Measurements from ENCODE around the gene NFIB. TPM values are rescaled to one million over a fixed set of nuclear protein-coding genes. Genes with fewer than 3 reads are reported as not detected.

The NFIB gene
- total and polyA plus RNA-seq, 2 donors (not counting 3 experiments of a cell fraction or from before 2014, with no cell fraction given) = 26.4 to 174 TPM

DNA sequence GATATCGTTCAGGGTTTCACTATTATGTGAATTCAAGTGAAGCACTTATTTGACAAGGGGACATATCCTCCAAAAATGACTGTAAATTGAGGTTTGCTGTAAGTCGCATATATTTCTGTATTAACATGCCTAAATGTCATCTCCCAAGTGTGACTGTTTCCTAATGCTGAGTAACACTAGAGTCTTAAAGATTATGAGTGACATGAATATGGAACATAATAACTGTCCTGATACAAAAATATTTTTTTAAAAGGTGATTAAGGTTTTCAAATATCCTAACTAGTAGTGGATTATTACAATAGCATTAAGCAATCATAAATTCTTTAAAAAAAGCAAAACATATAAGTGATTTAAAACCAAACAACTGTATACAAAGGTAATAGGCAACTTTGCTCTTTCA lies 3.6 kb downstream of the NFIB start:
- DNase-seq (ENCODE audit: low read depth, low spot score) (peak; percentile 39), FAIRE-seq (no peak)
- H3K79me2 ChIP-seq (ENCODE audit: control insufficient read depth, insufficient read depth, low read length) = peaks cover 85% of the 10 kb centered on the region
- dilution Hi-C loops (cut with MboI; ENCODE audit: extremely low pct_ligation_motif_present, low sequenced_read_pairs) = no loop called here
- peaks cover 25% of the 10 kb centered on the region for H3K4me1 ChIP-seq (ENCODE audit: control insufficient read depth, extremely low read depth, insufficient read depth, low read length)
- H3K4me2 ChIP-seq (ENCODE audit: insufficient read depth, low read length) = peak overlapping the region; percentile 98
- TF ChIP-seq, protein P1, sequence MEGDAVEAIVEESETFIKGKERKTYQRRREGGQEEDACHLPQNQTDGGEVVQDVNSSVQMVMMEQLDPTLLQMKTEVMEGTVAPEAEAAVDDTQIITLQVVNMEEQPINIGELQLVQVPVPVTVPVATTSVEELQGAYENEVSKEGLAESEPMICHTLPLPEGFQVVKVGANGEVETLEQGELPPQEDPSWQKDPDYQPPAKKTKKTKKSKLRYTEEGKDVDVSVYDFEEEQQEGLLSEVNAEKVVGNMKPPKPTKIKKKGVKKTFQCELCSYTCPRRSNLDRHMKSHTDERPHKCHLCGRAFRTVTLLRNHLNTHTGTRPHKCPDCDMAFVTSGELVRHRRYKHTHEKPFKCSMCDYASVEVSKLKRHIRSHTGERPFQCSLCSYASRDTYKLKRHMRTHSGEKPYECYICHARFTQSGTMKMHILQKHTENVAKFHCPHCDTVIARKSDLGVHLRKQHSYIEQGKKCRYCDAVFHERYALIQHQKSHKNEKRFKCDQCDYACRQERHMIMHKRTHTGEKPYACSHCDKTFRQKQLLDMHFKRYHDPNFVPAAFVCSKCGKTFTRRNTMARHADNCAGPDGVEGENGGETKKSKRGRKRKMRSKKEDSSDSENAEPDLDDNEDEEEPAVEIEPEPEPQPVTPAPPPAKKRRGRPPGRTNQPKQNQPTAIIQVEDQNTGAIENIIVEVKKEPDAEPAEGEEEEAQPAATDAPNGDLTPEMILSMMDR (IDR thresholded peaks at IDR 0.05; ENCODE audit: extremely low read depth in 1 of 2, insufficient read depth in 1 of 2, low read depth in 1 of 2, low read length in 2 of 2) = no peak
- TF ChIP-seq POLR2A (IDR thresholded peaks at IDR 0.05; ENCODE audit: low read depth, low read length) (no peak), FOS (IDR thresholded peaks at IDR 0.05; ENCODE audit: borderline replicate concordance, insufficient read depth, low read length) (no peak), GATA2 (IDR thresholded peaks at IDR 0.05; ENCODE audit: insufficient read depth, insufficient read length, low read depth, low read length) (no peak), POLR2AphosphoS5 (IDR thresholded peaks at IDR 0.05; ENCODE audit: insufficient read depth, low read depth, low read length) (no peak), MYC (IDR thresholded peaks at IDR 0.05; ENCODE audit: low read depth, low read length) (no peak), JUN (IDR thresholded peaks at IDR 0.05; ENCODE audit: borderline replicate concordance, insufficient read depth, insufficient read length, low read depth) (no peak), EZH2 (IDR thresholded peaks at IDR 0.05; ENCODE audit: borderline replicate concordance, low read depth, low read length, severe bottlenecking) (no peak)
- TF ChIP-seq, protein P2, sequence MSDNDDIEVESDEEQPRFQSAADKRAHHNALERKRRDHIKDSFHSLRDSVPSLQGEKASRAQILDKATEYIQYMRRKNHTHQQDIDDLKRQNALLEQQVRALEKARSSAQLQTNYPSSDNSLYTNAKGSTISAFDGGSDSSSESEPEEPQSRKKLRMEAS (IDR thresholded peaks at IDR 0.05; ENCODE audit: insufficient read depth, insufficient read length) = no peak
- BruUV-seq (replicated peaks) = no TSS peak
- no peaks in the 10 kb centered on the region for H3K27me3 ChIP-seq (ENCODE audit: control insufficient read depth in 2 of 2, insufficient read depth in 2 of 2, low read length in 2 of 2)
- POLR2A ChIA-PET = no interaction called here
- H3K27ac ChIP-seq (ENCODE audit: insufficient read depth, low read depth, low read length) = peak overlapping the region; percentile 40
- H2AFZ ChIP-seq (ENCODE audit: low read depth, low read length) = no peak overlapping the region
- H4K20me1 ChIP-seq (replicated peaks; ENCODE audit: control insufficient read depth, extremely low read depth, insufficient read depth, low read length) = peaks cover 15% of the 10 kb centered on the region
- CTCF ChIA-PET = interaction anchor here (1.5 kb wide), 1 partner anchor 43 kb away, joined by 4 read pairs; no protein-coding TSS in a partner anchor
- H3K36me3 ChIP-seq (ENCODE audit: control insufficient read depth in 2 of 2, extremely low read depth in 1 of 2, insufficient read depth in 2 of 2, low read length in 2 of 2) = peaks cover 7 to 14% of the 10 kb centered on the region in 2 experiments
- no peaks in the 10 kb centered on the region for H3K9me1 ChIP-seq (replicated peaks; ENCODE audit: control insufficient read depth, extremely low read depth, insufficient read depth, low read length)
- H3K4me3 ChIP-seq (replicated peaks in 1 of 3; ENCODE audit: insufficient read depth in 1 of 3, low read depth in 1 of 3, low read length in 3 of 3) = peak overlapping the region; percentile 32 to 99 (median 61)
- no peaks in the 10 kb centered on the region for H3K9me3 ChIP-seq (replicated peaks; ENCODE audit: control insufficient read depth, insufficient read depth, low read length)
- intact Hi-C loops (cut with micrococcal nuclease) = loop anchor here (10.0 kb wide), 1 partner anchor 746 kb away; no protein-coding TSS in a partner anchor
- H3K9ac ChIP-seq (replicated peaks; ENCODE audit: extremely low read depth, insufficient read depth, low read length) = peak overlapping the region; percentile 98

Measured in endothelial cell of umbilical vein (primary cell).